HG02678 (cell line): ENCODE results near the gene ZNF136.
A peak's percentile ranks its signal among the peaks of the same experiment; 100 is the strongest.

ENCODE experiments used
- ATAC-seq: cut with Tn5 transposase; IDR thresholded peaks from one replicate; pipeline ENCODE4 v1.9.1; 2021; ENCODE audit warnings: mild to moderate bottlenecking, moderate library complexity; ENCODE audit not compliant: unreplicated experiment

ZNF136 gene

DNA sequence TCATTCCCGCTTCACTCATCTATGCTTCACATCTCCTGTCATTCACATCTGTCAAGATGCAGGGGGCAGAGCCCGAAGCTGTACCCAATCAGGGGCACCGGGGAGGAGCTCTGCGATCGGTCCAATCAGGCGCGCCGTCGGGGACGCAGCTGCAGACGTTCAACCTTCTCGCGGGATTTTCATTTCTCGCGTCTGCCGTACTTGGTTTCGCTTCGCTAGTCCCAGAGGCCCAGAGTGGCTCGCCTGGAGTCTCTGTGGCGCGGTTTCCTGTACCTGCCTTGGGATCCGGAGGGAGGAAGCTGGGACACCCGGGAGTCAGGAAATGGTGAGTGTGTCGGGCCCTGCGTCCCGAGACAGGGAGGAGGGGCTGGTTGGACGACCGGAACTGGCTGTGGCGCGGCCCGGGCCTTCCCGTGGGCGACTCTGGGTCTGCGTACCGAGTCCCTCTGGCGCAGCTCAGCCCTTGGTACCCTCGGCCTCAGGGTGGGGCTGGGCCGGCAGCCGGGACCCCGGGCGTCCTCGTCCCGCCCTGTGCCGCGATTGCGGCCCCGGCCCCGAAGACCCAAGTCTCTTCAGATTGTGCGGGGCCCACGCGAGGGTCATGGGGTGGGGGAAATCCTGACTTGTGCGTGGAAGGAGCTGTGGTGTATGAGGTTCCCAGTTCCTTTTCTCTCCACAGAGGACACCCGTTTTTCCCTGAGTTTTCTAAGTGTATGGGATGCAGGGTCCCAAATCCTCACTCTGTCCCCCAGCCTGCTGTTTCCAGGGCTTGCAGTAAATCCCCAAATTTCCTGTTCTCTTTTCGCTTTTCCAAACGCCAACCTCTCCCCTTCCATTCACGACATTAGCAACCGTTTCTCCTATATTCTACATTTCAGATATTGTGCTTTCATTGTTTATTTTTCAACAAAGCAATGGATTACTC, at the start of gene ZNF136:
Gene ZNF136 (plus strand): TSS at position 215 of the 925 bp plus-strand sequence. CDS start 108 bp downstream, at position 323.
- ATAC-seq = peak; percentile 95

DNA sequence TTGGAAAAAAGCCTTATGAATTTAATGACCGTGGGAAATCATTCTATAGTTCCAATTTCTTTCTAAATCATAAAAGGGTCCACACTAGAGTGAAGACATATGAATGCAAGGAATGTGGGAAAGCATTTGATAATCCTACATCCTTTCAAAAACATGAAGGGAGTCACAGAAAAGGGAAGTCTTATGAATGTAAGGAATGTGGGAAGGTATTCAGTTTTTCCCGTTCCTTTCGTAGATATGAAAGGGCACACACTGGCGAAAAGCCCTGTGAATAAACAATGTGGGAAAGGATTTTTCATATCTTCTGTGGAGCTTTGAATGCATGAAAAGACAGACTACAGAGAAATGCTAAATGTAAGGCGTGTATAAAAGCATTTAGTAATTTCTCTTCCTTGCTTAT, 49.8 kb upstream of the ZNF136 start:
- ATAC-seq = no peak

DNA sequence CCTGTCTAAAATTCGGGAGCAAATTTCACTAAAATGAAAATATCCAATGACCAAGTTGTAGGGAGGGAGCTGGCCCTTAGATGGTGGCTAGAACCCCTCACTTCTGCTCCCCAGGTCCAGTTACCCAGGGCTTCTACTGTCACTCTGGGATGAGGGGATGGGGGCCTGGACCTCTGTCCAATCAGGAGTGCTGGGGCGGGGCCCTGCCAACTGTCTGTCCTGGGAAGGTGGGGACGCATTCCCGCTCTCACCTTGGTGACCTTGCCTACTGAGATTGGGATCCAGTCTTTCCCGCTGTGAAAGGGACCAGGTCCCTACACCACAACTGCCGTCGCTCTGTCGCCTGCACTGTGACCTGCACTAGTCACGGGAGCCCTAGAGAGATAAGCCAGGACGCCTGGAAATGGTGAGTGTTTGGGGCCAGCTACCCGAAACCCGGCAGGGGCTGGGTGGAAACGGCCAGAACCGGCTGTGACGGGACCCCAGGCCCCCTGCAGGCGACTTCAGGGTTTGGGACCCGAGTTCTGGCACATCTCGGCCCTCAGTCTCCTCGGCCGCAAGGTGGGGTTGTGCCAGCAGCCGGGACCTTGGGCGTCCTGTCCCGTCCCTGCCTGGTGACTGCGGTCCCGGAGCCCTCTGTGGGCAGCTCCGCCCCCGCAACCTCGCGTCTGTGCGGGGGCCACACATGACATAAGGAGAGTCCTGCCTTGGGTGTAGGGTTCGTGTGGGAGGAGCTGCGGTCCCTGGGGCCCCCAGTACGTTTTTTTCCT, 45.5 kb upstream of the ZNF136 start:
- no peak for ATAC-seq

DNA sequence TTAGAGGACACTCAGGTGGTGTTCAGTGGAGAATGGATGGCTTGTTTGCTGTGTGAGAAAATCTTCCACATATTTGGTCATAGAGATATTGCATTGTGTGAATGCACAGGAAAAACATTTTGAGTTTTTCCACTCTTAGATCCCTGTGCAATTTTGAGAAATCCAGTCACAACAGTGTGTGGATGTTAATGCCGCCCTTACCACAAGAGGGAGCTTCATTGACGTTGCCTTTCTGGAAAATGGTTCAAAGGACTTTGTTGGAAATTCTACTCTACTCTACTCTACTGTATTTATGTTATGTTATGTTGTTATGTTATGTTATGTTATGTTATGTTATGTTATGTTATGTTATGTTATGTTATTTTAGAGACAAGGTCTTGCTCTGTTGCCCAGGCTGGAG, 36.2 kb upstream of the ZNF136 start:
- no peak for ATAC-seq

DNA sequence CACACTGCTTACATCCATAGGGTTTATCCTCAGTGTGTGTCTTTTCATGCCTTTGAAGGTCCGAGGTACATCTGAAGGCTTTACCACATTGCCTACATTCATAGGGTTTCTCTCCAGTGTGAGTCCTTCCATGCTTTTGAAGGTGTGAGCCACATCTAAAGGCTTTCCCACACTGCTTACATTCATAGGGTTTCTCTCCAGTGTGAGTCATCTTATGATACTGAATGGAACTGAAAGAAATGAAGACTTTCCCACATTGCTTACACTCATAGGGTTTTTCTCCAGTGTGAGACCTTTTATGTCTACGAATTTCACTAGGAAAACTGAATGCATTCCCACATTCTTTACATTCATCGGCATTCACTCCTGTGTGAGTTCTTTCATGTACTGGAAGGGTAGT, 29.8 kb upstream of the ZNF136 start:
- no peak for ATAC-seq

DNA sequence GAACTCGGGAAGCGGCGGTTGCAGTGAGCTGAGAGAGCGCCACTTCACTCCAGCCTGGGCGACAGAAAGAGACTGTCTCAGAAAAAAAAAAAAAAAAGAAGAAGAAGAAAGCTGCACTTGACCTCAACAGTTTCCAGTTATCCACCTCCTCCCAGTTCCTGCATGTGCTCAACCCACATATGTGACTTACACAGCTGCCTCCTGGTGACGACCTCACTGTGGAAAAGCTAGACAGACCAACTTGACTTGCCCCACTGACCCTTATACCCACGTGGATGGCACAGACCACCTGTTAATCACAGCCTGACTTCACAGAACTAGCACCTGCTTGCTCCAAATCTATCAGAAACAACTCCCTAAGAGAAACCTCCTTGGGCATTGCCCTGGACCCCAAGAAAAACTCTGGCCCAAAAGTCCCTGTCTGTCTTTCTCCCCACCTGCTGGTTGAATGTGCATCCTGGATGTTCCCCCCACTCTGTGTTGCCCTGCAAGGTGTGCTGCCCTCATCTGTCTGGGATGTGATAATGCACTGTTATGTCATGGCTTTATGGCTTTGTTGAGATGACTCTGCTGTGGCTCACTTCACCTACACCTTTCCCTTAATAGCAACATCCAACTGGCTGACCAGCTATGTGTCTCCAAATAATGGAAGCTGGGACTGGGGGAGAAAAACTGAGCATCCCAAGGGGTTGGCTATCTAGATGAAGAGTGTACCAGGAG, 25.5 kb upstream of the ZNF136 start:
- no peak for ATAC-seq

DNA sequence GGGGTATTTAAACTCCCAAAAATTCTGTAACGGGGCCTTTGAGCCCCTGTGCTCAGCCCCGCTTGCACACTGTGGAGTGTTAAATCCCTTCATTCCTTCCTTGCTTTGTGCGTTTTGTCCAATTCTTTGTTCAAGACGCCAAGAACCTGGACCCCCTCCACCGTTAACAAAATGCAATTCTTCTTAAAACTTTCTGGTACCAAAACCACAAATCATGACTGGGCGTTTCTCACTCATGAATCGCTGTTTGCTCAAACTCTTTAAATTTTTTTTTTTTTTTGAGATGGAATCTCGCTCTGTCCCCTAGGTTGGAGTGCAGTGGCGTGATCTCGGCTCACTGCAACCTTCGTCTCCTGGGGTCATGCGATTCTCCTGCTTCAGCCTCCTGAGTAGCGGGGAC, 23.6 kb upstream of the ZNF136 start:
- no peak for ATAC-seq

DNA sequence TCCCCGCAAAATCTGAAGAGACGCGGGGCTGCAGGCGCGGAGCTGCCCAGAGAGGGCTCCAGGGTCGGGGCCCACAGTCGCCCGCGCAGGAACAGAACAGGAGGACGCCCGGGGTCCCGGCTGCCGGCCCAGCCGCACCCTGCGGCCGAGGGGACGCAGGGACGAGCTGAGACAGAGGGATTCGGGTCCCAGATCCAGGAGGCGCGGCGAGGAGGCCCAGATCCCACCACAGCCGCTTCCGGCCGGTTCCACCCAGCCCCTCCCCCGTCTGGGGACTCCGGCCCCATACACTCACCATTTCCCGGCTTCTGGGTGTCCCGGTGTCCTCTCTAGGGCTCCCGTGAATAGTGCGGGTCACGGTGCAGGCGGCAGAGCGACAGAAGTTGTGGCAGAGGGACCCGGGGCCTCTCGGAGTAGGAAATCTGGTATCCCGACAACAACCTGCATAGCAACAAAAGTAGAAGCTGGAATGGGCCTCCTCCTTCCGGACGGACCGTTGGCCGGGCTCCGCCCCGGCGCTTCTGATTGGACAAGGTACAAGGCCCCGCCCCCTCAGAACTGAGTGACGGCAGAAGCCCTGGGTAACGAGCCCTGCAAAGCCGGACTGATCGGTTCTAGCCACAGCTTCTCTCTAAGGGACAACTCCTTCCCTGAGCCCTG, 22.9 kb upstream of the ZNF136 start, which contains the start of gene ZNF20:
Gene ZNF20 (minus strand): TSS at position 466 of the 660 bp plus-strand sequence. CDS start 168 bp downstream, at position 298.
- ATAC-seq = peak; percentile 92

DNA sequence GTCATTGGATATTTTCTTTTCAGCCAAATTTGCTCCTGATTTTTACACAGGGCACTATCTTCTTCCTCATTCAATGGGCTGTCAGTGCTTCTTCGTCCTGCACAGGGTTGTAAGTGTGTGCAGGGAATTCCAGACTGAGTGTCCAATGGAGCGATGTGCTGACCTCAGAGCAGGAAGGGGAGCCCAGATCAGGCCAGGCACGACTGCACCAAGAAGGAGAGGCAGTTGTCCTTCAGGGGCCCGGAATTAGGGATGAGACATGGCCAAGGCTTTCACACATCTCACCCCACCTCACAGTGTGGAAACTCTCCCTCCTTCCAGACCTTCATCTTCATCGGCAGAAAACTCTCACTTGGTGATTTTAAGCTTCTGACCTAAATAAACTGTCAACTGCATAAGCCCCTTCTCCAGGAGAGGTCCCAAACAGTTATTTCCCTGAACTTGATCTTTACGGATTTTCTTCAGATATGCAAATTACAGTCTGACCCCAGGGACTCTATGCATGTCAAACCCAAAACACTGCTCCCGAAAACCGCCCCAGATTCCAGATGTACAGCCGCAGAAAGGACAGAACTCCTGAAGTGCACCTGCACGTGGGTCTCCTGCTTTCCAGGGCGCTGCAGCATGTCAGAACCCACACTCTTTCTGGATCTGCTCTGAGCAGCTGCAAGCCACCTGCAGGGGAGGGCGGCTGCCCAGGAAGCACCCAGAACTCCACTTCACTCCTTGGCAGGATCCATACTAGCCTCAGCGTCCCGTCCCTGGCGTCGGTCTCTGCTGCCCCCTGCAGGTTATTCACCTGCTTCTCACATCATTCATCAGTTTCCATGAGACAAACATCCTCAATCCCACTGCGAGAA, 22.1 kb upstream of the ZNF136 start:
- ATAC-seq = peak; percentile 6

DNA sequence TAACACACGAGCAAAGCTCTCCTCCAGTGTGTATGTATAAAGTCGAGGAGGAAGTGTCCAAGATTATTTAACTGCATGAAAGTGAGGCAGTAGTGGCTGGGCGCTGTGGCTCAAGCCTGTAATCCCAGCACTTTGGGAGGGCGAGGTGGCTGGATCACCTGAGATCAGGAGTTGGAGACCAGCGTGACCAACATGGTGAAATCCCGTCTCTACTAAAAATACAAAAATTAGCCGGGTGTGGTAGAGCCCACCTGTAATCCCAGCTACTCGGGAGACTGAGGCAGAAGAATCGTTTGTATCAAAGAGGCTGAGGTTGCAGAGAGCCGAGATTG, 21.5 kb upstream of the ZNF136 start:
- ATAC-seq = no peak

DNA sequence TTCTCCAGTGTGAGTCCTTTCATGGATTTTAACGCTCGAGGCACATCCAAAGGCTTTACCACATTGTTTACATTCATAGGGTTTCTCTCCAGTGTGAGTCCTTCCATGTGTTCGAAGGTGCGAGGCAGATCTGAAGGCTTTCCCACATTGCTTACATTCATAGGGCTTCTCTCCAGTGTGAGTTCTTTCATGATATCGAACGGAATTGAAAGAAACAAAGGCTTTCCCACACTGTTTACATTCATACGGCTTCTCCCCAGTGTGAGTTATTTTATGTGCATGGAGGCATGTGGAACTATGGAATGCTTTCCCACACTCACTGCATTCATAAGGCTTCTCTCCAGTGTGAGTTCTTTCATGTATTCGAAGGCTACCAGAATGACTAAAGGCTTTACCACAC, 17.5 kb upstream of the ZNF136 start:
- no peak for ATAC-seq

DNA sequence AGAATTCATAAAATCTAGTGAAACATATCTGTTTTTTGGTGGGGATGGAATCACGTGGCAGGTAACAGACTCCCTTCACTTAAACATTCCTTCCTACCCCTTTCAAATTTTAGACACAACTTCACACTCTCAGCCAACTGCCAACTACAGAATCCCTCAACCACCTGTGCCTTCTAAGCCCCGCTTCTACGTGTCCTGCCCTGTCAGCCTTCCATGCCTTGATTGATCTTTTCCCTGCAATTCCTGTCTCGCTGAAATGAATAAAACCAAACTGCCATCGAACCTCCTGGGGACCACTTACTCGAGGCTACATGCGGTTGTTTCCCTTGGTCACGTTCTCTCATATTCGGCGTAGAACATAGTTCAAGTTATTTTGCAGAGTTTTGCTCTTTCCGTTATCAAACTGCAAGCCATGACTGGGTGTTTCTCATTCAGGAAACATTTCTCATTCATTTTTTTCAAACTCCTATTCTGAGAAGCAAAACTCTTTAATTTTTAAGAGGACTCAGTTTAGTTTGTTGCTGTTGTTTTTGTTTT, 7.5 kb upstream of the ZNF136 start:
- ATAC-seq = no peak

DNA sequence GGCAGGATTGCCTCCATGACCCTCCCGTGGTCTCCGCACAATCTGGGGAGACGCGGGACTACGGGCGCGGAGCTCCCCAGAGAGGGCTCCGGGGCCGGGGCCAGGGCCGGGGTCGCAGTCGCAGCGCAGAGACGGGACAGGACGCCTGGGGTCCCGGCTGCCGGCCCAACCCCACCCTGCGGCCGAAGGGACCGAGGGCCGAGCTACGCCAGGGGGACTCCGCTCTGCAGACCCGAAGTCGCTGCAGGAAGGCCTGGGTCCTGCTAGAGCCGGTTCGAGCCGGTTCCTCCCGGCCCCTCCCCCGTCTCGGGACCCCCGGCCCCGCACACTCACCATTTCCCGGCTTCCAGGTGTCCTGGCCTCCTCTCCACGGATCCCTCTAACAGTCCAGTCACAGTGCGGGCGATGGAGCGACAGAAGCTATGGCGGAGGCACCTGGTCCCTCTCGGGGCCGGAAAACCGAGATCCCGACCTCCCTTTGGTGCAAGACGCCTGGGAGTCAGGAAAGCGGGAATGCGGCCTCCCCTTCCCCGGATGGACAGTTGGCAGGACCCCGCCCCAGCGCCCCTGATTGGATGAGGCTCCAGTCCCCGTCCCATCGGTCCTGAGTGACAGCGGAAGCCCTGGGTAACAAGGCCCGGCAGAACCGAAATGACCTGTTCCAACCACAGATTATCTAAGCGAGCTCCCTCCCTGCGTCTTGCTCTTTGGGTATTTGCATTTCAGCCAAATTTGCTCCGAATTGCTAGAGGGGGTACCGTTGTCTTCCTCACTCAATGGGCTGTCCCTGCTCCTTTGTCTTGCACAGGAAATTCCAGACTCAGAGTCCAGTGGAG, 6.5 kb upstream of the ZNF136 start, which contains the start of gene ZNF625:
Gene ZNF625 (minus strand): TSS at position 512 of the 836 bp plus-strand sequence. CDS start 176 bp downstream, at position 336.
- ATAC-seq = peak; percentile 90

DNA sequence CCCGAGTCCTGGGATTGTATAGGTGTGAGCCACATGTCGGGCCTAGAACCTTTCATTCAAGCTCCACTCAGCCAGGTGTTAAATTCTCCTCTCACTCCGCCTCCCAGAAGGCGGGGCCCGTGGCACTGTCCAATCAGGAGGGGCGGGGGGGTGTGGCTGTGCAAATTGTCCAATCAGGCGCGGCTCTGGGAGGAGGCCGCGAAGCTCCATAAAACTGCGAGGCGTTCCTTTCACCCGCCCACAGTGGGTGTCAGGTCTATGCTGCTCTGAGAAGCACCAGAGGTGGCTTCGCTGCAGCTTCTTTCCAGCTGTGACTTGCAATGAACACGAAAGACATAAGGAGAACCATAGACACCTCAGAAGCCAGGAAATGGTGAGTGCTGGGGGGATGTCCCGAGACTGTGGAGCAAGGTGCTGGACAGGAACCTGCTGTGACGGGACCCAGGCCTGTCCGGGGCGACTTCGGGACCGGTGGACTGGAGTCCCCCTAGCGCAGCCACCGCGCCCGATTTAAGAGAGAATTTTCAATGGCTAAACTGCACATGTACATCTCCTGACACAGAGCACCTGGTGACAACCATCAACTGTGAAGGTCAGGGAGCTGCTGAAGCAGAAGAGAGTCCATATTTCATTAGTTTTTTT, 3.0 kb upstream of the ZNF136 start:
- ATAC-seq = no peak

DNA sequence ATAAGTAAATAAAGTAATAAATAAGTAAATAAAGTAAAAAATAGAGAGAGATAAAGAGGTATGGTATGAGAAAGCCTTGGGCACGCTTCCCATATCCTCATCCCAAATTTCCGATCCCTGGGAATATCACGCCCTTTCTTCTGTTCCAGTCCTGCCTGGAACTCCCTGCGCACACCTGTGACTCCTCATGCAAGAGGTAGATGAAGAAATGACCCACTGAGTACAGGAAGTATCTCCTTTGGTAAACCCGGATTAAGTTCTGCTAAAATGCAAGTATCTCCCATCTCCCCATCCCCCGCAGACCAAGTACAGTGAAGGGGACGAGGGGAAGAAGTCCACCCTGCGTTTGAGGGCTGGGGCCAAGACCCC, 399 bp upstream of the ZNF136 start:
- no peak for ATAC-seq

DNA sequence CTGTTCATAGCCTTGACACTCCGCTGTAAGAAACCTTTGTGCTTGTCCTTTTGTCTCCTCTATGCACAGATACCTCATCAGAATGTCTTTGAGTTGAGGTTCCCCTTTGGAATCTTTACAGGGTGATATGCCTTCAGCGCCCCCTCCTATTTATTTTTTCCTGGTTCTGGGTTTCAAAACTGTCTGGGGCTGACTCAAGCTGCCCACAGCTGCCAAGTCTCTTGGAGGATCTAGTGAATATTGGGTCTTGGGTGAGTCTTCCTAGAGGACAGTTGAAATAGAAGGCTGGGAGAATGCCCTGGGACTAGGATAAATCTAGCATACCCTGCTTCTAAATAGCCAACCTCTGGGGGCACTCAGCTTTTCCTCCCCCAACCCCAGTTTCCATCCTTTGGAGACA, 930 bp downstream of the ZNF136 start:
- no peak for ATAC-seq

DNA sequence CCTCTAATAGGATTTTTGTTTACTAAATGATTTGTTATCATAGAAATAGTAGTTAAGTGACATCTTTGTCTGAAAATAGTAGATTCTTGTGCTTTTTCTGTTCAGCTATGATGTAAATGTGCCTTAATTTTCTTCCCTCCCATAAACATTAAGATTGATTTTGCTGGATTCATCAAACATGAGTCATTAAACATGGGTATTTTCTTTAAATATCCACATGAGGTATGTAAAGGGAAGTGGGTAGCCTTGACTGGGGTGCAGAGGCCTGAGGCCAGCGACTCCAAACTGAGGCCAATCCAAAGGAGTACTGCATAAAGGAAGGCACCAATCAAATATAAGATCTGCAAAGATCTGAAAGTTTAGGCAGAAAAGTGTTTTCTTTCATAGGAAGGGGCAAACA, 3.7 kb downstream of the ZNF136 start:
- no peak for ATAC-seq

DNA sequence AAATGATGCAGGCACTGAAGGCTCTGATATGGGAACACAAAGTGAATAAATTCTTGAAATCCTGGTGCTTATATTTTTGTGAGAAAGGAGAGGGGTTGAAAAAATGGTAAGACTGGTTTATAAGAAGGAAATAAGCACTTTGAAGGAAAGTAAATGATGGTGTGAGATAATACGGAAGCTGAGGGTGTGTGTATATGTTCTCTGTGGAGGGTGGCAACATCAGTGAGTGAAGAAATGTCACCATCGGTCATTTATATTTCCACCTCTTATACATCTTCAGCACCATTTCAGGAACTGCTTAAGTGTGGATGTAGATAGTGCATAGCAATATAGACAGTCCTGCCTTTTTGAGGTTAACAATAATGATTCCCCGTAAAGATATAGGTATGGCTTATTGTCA, 17.5 kb downstream of the ZNF136 start:
- ATAC-seq = no peak
